SK-N-SH (cell line): ENCODE data around the gene CCND1. TPM values are rescaled to one million over a fixed set of nuclear protein-coding genes. Genes with fewer than 3 reads are reported as not detected.
A peak's percentile ranks its signal among the peaks of the same experiment; 100 is the strongest.

Experiments
- CTCF ChIA-PET: fragments of 300-600, 350-600 bp; formaldehyde crosslinking; extraction: SDS; loops from one replicate; lab custom pipeline; 2021; lab: Yijun Ruan, JAX
- POLR2A ChIA-PET: fragments of 350-600 bp; sonication (Branson Sonifier 250); formaldehyde crosslinking; extraction: SDS; loops from one replicate; lab custom pipeline; 2020; ENCODE audit warnings: antibody characterized with exemption, inconsistent platforms; lab: Yijun Ruan, JAX
- DNase-seq: peaks from one replicate; pipeline ENCODE4 v3.0.0; 2012
- H2AFZ ChIP-seq: fragments of 200-600 bp; sonication (generic); 2 replicates; pipeline ENCODE4 v1.8.1; 2016; ENCODE audit warnings: antibody characterized with exemption, mild to moderate bottlenecking, low read depth
- H3F3A ChIP-seq: fragments of 200-600 bp; sonication (generic); replicated peaks from 2 replicates; pipeline ENCODE3; 2016; ENCODE audit warnings: antibody characterized with exemption, mild to moderate bottlenecking; ENCODE audit not compliant: insufficient read depth
- H3K27ac ChIP-seq, 2 experiments: fragments of 200-500 bp in 1 of 2; fragments of 200-600 bp in 1 of 2; sonication (Bioruptor generic) in 1 of 2; sonication (generic), shearing (Covaris generic) in 1 of 2; 2 replicates each; pipeline versions ENCODE4 v1.5.1 to v1.6.1; 2014 to 2016; ENCODE audit warnings: low read depth in 2 of 2, inconsistent platforms in 1 of 2, low read length in 1 of 2, mild to moderate bottlenecking in 1 of 2, mixed read lengths in 1 of 2
- H3K27me3 ChIP-seq: fragments of 200-600 bp; sonication (generic), shearing (Covaris generic); 2 replicates; pipeline ENCODE4 v1.6.1; 2016; ENCODE audit warnings: mixed run types; ENCODE audit not compliant: insufficient read depth
- H3K36me3 ChIP-seq, 2 experiments: fragments of 200-500 bp in 1 of 2; fragments of 200-600 bp in 1 of 2; sonication (Bioruptor generic) in 1 of 2; sonication (generic) in 1 of 2; replicated peaks in 1 of 2; 2 replicates each; pipeline versions ENCODE3 to v1.5.1; 2014 to 2016; ENCODE audit warnings: low read length in 1 of 2, mild to moderate bottlenecking in 1 of 2; ENCODE audit not compliant: insufficient read depth in 2 of 2, control insufficient read depth in 1 of 2
- H3K4me1 ChIP-seq, 2 experiments: fragments of 200-500 bp in 1 of 2; fragments of 200-600 bp in 1 of 2; sonication (Bioruptor generic) in 1 of 2; sonication (generic), shearing (Covaris generic) in 1 of 2; 2 replicates each; pipeline versions ENCODE4 v1.5.1 to v1.6.1; 2014 to 2016; ENCODE audit warnings: low read depth in 1 of 2, low read length in 1 of 2, mixed run types in 1 of 2; ENCODE audit not compliant: insufficient read depth in 2 of 2, control insufficient read depth in 1 of 2
- H3K4me2 ChIP-seq: fragments of 200-600 bp; sonication (generic), shearing (Covaris generic); 2 replicates; pipeline ENCODE4 v1.6.1; 2017; ENCODE audit warnings: mixed run types
- H3K4me3 ChIP-seq, 2 experiments: fragments of 200-500 bp in 1 of 2; fragments of 200-600 bp in 1 of 2; sonication (Bioruptor generic) in 1 of 2; sonication (generic), shearing (Covaris generic) in 1 of 2; 2 replicates each; pipeline versions ENCODE4 v1.5.1 to v1.8.1; 2014 to 2016; ENCODE audit warnings: low read depth in 2 of 2, inconsistent platforms in 1 of 2, low read length in 1 of 2, mild to moderate bottlenecking in 1 of 2, mixed read lengths in 1 of 2, moderate library complexity in 1 of 2
- H3K79me2 ChIP-seq: fragments of 200-600 bp; sonication (generic); 2 replicates; pipeline ENCODE4 v1.8.1; 2017; ENCODE audit warnings: mild to moderate bottlenecking; ENCODE audit not compliant: insufficient read depth
- H3K9ac ChIP-seq: fragments of 200-600 bp; sonication (generic); 2 replicates; pipeline ENCODE4 v1.6.1; 2017; ENCODE audit warnings: mixed run types
- H3K9me2 ChIP-seq: fragments of 200-600 bp; sonication (generic); 2 replicates; pipeline ENCODE4 v1.6.1; 2017; ENCODE audit warnings: mixed run types
- H3K9me3 ChIP-seq: fragments of 200-600 bp; sonication (generic); 2 replicates; pipeline ENCODE4 v1.6.1; 2017; ENCODE audit warnings: mixed run types, mild to moderate bottlenecking, moderate library complexity
- H4K20me1 ChIP-seq: fragments of 200-600 bp; sonication (generic); 2 replicates; pipeline ENCODE4 v1.6.1; 2017; ENCODE audit warnings: mild to moderate bottlenecking, mixed run types; ENCODE audit not compliant: insufficient read depth
- CHD2 ChIP-seq: fragments of 150-350 bp; IDR thresholded peaks from 2 replicates; pipeline ENCODE4 v1.6.1; 2018; ENCODE audit warnings: low read length; ENCODE audit not compliant: partially characterized antibody
- FOSL2 ChIP-seq: IDR thresholded peaks from 2 replicates; pipeline ENCODE4 v1.4.0; 2012; ENCODE audit warnings: low read depth, mild to moderate bottlenecking, moderate library complexity, borderline replicate concordance
- GATA2 ChIP-seq: sonication (generic); formaldehyde crosslinking; IDR thresholded peaks from 2 replicates; pipeline ENCODE4 v1.5.0; 2020; ENCODE audit warnings: mild to moderate bottlenecking, missing genetic modification reagents
- JUND ChIP-seq: IDR thresholded peaks from 2 replicates; pipeline ENCODE4 v1.4.0; 2012
- MEF2A ChIP-seq: IDR thresholded peaks from 2 replicates; pipeline ENCODE4 v1.4.0; 2012; ENCODE audit warnings: low read depth, borderline replicate concordance
- NFIC ChIP-seq: IDR thresholded peaks from 2 replicates; pipeline ENCODE4 v1.4.0; 2012; ENCODE audit warnings: borderline replicate concordance
- NRF1 ChIP-seq: IDR thresholded peaks from 2 replicates; pipeline ENCODE4 v1.6.1; 2012; ENCODE audit warnings: low read depth, mild to moderate bottlenecking, low read length
- RAD21 ChIP-seq: IDR thresholded peaks from 2 replicates; pipeline ENCODE4 v1.6.1; 2012; ENCODE audit warnings: mild to moderate bottlenecking, low read length
- RCOR1 ChIP-seq: fragments of 150-350 bp; IDR thresholded peaks from 2 replicates; pipeline ENCODE4 v1.6.1; 2017; ENCODE audit warnings: antibody characterized with exemption, low read length
- SMC3 ChIP-seq: IDR thresholded peaks from 2 replicates; pipeline ENCODE4 v1.6.1; 2012; ENCODE audit warnings: low read depth, low read length, improper control_type of control experiment
- TAF1 ChIP-seq: IDR thresholded peaks from 2 replicates; pipeline ENCODE4 v1.6.1; 2012; ENCODE audit warnings: low read depth, mild to moderate bottlenecking, low read length, moderate library complexity, borderline replicate concordance
- TCF12 ChIP-seq: IDR thresholded peaks from 2 replicates; pipeline ENCODE4 v1.4.0; 2012
- TEAD4 ChIP-seq: IDR thresholded peaks from 2 replicates; pipeline ENCODE4 v1.4.0; 2012; ENCODE audit warnings: mild to moderate bottlenecking, borderline replicate concordance; ENCODE audit not compliant: insufficient read depth
- YY1 ChIP-seq: IDR thresholded peaks from 2 replicates; pipeline ENCODE4 v1.4.0; 2012; ENCODE audit warnings: low read depth, mild to moderate bottlenecking
- WGBS: methylation state at CpG from one replicate; pipeline ENCODE4 v1.1.6; 2017; ENCODE audit warnings: low lambda C conversion rate; 5-methylcytosine and 5-hydroxymethylcytosine counted together
- polyA plus RNA-seq, 3 experiments: library from polyadenylated mRNA; depleted of rRNA; stranded (reverse); fragments of >200 nt; gene quantifications; 2 replicates each; pipeline ENCODE4 v1.2.3, GENCODE V29; 2012
- TF ChIP-seq, protein P1 (sequence below): IDR thresholded peaks from 2 replicates; pipeline ENCODE4 v1.4.0; 2012; ENCODE audit warnings: low read depth, borderline replicate concordance
- TF ChIP-seq, protein P2 (sequence below): IDR thresholded peaks from 2 replicates; pipeline ENCODE4 v1.4.0; 2012; ENCODE audit warnings: low read depth
- TF ChIP-seq, protein P3 (sequence below): fragments of 150-350 bp; IDR thresholded peaks from 2 replicates; pipeline ENCODE4 v1.6.1; 2016; ENCODE audit warnings: mild to moderate bottlenecking, low read depth, low read length
- TF ChIP-seq, protein P4 (sequence below): IDR thresholded peaks from 2 replicates; pipeline ENCODE4 v1.6.1; 2012; ENCODE audit warnings: mild to moderate bottlenecking, low read depth, low read length, moderate library complexity
- TF ChIP-seq, protein P5 (sequence below): fragments of 150-350 bp; IDR thresholded peaks from 2 replicates; pipeline ENCODE4 v1.6.1; 2017; ENCODE audit warnings: antibody characterized with exemption, low read length, low read depth, borderline replicate concordance

CCND1 gene
- polyA plus RNA-seq, 1 of the 3 experiments (the other 2 are of a cell fraction): 242 TPM

DNA sequence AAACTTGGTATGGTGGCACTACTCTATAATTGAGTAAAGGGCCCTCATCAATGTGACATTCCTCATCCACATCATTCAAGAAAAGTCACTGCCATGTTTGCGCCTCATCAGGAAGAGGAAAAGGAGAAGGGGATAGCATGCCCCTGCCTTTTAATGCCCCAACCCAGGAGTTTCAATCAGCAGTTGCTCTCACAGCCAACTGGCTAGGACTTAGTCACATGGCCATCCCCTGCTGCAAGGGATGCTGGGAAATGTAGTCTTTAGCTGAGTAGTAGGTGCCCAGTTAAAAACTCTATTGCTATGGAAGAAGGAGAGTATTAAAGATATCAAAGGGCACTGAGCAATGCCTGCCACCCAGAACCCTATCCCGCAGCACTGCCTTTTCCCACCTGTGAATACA lies 10.9 kb upstream of the CCND1 start:
- ChIA-PET POLR2A (no interaction called here), CTCF (no interaction called here)
- no peaks in the 10 kb centered on the region for H3K79me2 ChIP-seq
- H2AFZ ChIP-seq: no peak overlapping the region
- peaks cover 2 to 12% of the 10 kb centered on the region in 2 experiments; a peak in 3 of 4 replicates for H3K4me1 ChIP-seq
- H3K27me3 ChIP-seq: no peaks in the 10 kb centered on the region
- H4K20me1 ChIP-seq: no peaks in the 10 kb centered on the region
- WGBS: 83% methylated on average over 2 of the region's 2 CpGs
- no peak for DNase-seq
- H3K4me2 ChIP-seq: no peak overlapping the region
- H3K4me3 ChIP-seq: no peak overlapping the region
- no peaks in the 10 kb centered on the region for H3F3A ChIP-seq
- H3K9me2 ChIP-seq: no peaks in the 10 kb centered on the region
- H3K27ac ChIP-seq: no peak overlapping the region
- H3K9me3 ChIP-seq: no peaks in the 10 kb centered on the region; the same call in 1 of the 2 replicates
- TF ChIP-seq GATA2 (CRISPR knock-in tag) (no peak), TEAD4 (no peak), CHD2 (no peak)
- TF ChIP-seq, protein P1, sequence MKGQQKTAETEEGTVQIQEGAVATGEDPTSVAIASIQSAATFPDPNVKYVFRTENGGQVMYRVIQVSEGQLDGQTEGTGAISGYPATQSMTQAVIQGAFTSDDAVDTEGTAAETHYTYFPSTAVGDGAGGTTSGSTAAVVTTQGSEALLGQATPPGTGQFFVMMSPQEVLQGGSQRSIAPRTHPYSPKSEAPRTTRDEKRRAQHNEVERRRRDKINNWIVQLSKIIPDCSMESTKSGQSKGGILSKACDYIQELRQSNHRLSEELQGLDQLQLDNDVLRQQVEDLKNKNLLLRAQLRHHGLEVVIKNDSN: peak; percentile 80; the same call in 1 of the 2 replicates
- TF ChIP-seq, protein P2, sequence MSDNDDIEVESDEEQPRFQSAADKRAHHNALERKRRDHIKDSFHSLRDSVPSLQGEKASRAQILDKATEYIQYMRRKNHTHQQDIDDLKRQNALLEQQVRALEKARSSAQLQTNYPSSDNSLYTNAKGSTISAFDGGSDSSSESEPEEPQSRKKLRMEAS: no peak
- TF ChIP-seq, all 33 proteins: peak for 1
- Histone ChIP-seq H3K36me3 (no peaks in the 10 kb centered on the region), H3K9ac (no peak overlapping the region)

DNA sequence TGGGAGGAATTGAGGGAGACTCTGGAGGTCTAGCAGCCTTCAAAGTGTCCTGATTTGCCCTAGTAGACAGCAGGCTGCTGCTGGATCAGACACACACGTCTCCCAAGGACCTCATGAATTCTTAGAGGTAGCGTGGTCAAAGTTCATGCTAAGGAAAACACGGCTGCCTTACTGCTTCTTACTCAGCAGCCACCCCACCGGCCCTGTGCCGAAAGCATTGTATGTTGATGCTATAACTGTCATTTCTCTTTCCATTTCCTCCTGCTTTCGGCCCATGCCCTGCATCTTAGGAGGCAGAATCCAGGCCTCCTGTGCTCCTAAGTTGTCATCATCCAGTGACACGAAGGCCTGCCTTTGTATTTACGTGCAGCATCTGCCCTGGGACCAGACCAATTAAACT lies 10.5 kb upstream of the CCND1 start:
- peaks cover 0 to 15% of the 10 kb centered on the region in 2 experiments; a peak in 3 of 4 replicates for H3K4me1 ChIP-seq
- no peaks in the 10 kb centered on the region for H3K79me2 ChIP-seq
- CTCF ChIA-PET: no interaction called here
- WGBS: 63% methylated on average over 8 of the region's 8 CpGs
- no peaks in the 10 kb centered on the region for H3K36me3 ChIP-seq
- no peaks in the 10 kb centered on the region for H4K20me1 ChIP-seq
- no peaks in the 10 kb centered on the region for H3K27me3 ChIP-seq
- DNase-seq: no peak
- TF ChIP-seq, protein P3, sequence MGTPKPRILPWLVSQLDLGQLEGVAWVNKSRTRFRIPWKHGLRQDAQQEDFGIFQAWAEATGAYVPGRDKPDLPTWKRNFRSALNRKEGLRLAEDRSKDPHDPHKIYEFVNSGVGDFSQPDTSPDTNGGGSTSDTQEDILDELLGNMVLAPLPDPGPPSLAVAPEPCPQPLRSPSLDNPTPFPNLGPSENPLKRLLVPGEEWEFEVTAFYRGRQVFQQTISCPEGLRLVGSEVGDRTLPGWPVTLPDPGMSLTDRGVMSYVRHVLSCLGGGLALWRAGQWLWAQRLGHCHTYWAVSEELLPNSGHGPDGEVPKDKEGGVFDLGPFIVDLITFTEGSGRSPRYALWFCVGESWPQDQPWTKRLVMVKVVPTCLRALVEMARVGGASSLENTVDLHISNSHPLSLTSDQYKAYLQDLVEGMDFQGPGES: no peak
- TF ChIP-seq, protein P4, sequence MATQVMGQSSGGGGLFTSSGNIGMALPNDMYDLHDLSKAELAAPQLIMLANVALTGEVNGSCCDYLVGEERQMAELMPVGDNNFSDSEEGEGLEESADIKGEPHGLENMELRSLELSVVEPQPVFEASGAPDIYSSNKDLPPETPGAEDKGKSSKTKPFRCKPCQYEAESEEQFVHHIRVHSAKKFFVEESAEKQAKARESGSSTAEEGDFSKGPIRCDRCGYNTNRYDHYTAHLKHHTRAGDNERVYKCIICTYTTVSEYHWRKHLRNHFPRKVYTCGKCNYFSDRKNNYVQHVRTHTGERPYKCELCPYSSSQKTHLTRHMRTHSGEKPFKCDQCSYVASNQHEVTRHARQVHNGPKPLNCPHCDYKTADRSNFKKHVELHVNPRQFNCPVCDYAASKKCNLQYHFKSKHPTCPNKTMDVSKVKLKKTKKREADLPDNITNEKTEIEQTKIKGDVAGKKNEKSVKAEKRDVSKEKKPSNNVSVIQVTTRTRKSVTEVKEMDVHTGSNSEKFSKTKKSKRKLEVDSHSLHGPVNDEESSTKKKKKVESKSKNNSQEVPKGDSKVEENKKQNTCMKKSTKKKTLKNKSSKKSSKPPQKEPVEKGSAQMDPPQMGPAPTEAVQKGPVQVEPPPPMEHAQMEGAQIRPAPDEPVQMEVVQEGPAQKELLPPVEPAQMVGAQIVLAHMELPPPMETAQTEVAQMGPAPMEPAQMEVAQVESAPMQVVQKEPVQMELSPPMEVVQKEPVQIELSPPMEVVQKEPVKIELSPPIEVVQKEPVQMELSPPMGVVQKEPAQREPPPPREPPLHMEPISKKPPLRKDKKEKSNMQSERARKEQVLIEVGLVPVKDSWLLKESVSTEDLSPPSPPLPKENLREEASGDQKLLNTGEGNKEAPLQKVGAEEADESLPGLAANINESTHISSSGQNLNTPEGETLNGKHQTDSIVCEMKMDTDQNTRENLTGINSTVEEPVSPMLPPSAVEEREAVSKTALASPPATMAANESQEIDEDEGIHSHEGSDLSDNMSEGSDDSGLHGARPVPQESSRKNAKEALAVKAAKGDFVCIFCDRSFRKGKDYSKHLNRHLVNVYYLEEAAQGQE: no peak
- TF ChIP-seq JUND (no peak), YY1 (no peak), RCOR1 (no peak), SMC3 (no peak), MEF2A (no peak), NRF1 (no peak), TAF1 (no peak), FOSL2 (no peak), TCF12 (no peak), NFIC (no peak), RAD21 (no peak), GATA2 (CRISPR knock-in tag) (no peak)
- TF ChIP-seq, protein P5, sequence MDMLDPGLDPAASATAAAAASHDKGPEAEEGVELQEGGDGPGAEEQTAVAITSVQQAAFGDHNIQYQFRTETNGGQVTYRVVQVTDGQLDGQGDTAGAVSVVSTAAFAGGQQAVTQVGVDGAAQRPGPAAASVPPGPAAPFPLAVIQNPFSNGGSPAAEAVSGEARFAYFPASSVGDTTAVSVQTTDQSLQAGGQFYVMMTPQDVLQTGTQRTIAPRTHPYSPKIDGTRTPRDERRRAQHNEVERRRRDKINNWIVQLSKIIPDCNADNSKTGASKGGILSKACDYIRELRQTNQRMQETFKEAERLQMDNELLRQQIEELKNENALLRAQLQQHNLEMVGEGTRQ: no peak
- TF ChIP-seq, protein P2: no peak
- no peaks in the 10 kb centered on the region; the same call in 1 of the 2 replicates for H3K9me3 ChIP-seq
- no peak overlapping the region for H3K4me3 ChIP-seq
- H3F3A ChIP-seq: no peaks in the 10 kb centered on the region
- POLR2A ChIA-PET: no interaction called here
- H3K27ac ChIP-seq: no peak overlapping the region
- no peak overlapping the region for H3K4me2 ChIP-seq
- H3K9ac ChIP-seq: no peak overlapping the region
- H3K9me2 ChIP-seq: no peaks in the 10 kb centered on the region
- H2AFZ ChIP-seq: no peak overlapping the region
